NCI-H1105 (cell line): ENCODE measurements around the gene BICDL1.
"Not testable (repeated sequence)": the region's sequence is repeated elsewhere in the genome, so short reads cannot be mapped to it uniquely, and the experiment has no call there.

ENCODE experiments used
- DNase-seq: peaks from one replicate; lab custom pipeline; 2025; lab: John Stamatoyannopoulos, UW

The BICDL1 gene

DNA sequence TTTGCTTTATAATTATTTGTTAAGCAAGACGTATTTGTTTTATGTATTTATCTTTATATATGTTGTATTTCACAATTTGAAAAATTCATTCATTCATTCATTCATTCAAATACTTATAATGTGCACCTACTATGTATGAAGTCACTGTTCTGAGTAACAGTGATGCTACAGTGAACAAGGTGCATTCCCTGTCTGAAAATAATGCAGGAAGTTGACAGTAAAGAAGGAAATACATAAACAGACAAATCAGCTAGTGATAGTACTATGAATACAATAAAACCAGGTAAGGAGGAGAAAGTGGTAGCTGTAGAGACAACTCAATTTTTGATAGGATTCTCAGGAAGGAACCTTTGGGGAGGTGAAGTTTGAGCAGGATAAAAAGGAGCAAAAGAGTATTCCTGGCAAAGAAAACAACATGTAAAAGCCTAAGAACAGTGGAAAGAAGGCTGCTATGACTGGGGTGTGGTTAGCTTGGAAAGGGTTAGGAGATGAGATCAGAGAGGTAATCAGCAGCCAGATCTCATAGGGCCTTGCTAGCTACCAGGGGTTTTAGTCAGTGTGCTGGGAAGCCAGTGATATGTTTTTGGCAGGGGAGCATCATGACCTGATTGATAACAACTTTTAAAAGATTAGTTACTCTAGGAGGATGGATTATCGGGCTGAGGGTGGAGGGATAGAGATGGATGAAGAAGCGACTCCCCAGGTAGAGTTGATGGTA is 17.4 kb downstream of the BICDL1 start:
- no peak for DNase-seq

DNA sequence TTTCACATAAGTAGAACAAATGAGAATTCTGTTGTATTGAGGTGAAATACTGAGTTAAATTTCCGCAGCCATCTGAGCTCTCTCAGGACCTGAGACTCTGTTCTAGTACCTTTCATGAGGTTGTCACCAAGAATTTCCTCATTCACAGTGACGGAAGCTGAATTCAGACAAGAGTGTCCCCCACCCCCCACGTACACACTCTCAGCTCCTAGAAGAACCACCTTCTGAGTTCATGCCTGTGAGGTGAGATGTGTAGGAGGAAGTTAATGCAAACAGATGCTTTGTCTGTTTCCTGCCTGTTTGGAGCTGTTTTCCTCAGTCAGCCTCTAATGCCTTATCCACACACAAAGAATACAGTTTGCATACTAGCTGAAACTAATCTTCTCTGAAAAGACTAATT is 18.2 kb downstream of the BICDL1 start:
- no peak for DNase-seq

DNA sequence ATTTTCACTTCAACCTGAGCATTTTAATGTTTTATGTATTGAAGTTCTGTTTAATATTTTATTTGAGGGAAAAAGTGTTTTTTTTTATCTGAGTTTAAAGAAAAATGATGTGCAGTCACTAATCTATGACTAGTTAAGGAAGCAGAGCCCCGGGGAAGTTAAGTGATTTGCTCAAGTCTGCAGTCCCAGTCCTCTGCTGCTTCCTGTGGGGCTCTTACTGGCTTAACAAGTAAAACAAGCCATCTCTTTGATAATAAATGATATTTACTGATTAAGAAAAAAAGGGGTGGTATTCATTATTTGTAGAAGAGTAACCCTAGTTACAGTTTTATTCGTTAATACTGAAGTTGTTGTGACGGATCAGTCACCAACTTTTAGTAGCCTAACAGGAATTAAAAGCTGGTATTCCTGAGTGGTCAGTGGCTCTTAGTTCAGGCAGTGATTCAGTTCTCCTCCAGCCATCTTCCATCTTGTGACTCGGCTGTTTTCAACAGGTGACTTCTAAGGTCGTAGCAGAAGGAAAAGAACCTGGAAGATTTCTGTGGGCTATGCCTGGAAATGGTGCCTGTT is 21.7 kb downstream of the BICDL1 start:
- no peak for DNase-seq

DNA sequence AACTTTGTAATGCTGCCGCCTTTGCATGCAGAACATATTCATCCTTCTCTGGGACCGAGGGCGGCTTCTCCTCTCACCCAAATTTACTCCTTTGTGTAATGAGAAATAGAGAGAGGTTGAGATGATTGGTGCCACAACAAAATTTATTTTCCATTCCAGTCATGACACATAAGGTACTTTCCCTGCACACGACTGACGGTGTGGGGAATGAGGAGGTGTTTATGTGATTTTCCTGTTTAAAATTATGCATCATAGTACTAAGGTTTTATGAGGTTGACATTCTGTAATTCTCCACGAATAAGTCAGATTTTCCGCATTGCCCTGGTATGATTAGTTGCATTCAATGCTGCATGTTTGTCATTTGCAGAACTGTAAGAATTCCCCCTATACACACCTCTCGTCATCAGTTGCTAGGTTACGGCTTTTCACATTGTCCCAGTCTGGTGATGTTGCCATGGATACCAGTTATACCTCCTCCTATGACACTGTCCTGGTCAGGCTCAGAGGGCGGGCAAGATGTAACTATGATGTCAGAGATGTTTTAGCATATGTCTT is 23.1 kb downstream of the BICDL1 start:
- DNase-seq: no peak

DNA sequence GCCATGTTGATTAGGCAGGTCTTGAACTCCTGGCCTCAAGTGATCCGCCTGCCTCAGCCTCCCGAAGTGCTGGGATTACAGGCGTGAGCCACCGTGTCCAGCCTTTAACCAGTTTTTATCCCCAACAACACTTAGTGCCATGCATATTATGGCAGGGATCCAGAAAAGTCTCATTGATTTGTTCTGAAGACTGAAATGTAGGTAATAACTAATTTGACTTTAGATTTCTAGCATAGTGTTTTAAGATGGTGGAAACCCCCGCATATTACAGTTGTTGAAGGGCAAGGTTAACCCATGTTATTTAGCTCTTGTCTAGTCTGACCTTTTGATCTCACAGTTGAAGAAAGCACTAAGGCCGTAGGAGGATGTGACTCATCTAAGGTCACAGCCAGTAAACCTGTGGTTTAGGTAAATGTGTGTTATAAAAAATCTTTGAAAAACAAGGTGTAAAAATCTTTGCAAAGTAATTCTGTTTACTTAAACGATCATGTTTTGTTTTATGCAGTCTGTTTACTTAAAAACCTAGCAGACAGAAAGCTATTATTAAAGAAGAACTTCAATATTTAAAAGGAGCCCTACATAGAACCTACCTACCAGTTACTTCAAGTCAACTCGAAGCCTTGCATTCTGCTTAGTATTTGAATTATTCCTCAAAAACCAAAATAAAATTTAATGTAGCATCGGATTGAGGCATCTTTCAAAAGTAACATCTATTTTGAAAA is 24.8 kb downstream of the BICDL1 start:
- no peak for DNase-seq

DNA sequence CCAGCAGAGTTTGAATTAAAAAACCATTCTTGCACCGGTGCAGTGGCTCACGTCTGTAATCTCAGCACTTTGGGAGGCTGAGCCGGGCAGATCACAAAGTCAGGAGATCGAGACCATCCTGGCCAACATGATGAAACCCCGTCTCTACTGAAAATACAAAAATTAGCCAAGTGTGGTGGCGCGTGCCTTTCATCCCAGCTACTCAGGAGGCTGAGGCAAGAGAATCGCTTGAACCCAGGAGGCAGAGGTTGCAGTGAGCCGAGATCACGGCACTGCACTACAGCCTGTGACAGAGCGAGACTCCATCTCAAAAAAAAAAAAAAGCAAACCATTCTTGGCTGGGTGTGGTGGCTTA is 25.3 kb downstream of the BICDL1 start:
- not testable (repeated sequence) for DNase-seq

DNA sequence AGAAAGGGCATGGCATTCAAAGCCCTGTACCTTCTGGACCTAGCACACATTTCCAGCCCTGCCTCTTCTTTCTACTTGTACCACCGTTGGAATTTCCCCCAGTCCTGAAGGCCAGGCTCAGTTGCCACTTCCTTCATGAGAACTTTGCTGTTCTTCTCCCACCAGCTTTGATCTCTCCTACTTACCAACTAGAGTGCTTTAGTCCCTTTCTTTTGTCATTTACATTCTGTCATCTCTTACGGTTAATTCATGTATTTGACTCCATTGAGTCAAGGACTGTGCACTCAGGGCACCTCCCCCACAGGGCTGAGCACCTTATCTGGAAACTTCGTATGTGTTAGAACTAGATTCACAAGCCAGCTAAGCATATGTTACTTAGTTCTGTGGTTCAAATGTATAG is 26.3 kb downstream of the BICDL1 start:
- no peak for DNase-seq

DNA sequence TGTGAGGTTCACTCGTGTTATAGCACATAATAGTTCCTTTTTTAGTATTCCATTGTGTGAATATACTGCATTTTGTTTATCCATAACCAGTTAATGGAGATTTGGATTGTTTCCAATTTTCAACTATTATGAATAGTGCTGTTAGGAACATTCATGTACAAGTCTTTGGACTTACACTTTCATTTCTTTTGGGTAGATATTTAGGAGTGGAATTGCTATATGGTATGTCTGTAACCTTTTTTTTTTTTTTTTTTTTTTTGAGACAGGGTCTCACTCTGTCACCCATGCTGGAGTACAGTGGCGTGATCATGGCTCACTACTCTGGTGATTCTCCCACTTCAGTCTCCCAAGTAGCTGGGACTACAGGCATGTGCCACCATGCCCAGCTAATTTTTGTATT is 27.2 kb downstream of the BICDL1 start:
- DNase-seq: not testable (repeated sequence)

DNA sequence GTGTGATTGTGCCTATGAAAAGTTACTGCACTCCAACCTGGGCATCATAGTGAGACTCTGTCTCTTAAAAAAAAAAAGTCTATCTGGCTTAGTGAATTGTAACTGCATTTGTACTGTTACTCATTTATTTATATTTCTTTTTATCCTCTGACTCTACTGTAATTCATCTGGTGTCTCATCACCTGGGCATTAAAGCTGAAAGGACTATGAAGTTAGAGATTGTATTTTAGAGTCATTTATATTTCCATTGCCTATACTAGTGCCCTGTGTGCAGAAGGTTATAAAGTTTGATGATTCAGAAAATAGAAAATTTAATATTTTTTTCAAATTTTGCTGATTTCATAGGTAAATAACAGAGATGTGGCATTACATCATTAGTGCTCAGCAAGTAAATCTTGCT is 30.2 kb downstream of the BICDL1 start:
- DNase-seq: no peak

DNA sequence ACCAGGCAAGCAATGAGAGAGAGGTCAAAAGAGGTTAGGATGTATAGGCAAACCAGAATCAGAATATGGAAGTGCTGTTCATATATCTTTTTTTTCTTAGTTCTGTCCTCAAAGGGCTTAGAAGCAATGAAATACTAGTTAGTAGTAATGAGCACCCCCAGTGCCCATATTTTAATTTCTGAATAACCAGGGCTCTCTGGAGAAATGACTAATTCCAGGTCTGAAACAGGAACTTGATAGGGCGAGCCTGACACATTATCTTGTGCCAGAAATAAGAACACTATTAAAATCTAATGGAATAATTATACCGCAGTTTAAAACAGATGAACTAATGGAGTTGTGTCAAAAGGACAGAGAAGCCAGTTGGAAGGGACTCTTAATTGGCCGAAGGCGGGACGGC is 30.9 kb downstream of the BICDL1 start:
- DNase-seq: no peak

DNA sequence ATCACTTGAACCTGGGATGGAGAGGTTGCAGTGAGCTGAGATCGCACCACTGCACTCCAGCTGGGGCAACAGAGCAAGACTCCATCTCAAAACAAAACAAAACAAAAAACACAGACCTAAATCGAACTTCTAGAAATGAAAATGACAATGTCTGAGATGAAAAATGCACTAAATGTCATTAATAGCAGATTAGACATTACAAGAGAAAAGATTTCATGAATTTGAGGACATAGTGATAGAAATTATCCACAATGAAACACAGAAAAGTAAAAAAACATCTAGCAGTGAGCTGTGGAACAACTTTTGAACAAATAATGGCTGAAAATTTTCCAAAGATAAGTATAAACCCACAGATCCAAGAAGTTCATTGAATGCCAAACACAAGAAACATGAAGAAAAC is 35.2 kb downstream of the BICDL1 start:
- DNase-seq: no peak

DNA sequence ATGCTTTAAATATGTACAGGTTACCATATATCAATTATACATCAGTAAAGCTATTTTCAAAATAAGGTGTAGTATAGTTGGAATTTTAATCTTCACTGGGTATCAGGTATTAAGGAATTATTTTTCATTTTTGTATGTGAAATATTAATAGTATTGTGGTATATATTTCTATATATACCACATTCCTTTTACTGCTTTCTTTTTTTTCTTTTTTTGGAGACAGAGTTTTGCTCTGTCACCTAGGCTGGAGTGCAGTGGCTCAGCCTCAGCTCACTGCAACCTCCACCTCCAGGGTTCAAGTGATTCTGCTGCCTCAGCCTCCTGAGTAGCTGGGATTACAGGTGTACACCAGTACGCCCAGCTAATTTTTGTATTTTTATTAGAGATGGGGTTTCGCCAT is 36.6 kb downstream of the BICDL1 start:
- no peak for DNase-seq

DNA sequence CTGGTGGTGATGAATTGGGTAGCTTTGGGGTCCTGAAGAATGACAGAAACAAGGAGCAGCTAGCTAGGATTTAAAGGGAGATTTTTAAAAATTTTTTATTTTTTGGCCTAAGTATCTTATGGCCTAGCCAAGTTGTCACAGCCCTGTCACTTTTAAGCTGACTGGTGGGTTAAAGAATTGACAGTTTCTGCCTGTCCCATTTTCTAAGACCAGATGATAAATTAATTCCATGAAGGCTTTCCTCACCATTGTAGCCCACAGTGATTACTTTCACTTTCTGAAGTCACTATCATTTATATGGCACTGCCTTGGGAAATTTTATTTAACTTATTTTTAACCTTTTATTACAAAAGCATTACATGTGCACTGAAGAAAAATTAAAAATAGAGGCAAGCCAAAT is 43.2 kb downstream of the BICDL1 start:
- no peak for DNase-seq

DNA sequence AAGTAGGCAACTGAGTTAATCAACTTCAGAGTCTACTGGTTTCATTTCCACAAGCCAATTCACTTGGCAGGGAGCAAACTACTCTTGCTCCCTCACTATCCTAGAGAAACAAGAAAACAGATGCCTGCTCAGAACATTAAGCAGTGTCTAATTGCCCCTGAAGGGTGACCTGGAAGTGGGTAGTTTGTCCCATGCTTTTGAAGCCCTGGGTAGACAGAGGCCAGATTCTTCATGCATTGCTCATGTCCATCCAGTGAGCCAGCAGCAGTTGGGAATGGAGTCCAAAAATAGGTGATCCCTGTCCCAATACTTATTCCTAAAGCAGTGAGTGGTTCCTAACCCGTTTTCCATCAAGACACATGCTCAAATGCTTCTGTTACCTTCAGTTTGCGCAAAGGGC is 48.8 kb downstream of the BICDL1 start:
- DNase-seq: no peak

DNA sequence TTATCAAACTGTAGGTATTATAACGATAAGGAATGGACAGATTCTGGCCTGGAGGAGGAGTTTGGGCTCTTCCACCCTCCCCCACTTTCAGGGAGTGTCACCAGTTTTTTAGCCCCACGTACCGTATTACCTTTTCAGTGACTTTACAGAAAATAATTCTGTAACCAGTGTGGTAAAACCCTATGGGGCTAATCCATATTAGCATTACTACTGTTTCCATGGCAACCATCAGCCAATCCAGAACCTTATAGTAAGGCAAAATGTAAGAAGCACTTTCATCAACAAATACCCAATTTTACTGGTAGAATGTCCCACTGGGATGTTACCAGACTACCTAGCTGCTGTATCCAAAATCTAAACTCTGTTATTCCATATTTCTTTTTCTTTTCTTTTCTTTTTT is 50.7 kb downstream of the BICDL1 start:
- no peak for DNase-seq

DNA sequence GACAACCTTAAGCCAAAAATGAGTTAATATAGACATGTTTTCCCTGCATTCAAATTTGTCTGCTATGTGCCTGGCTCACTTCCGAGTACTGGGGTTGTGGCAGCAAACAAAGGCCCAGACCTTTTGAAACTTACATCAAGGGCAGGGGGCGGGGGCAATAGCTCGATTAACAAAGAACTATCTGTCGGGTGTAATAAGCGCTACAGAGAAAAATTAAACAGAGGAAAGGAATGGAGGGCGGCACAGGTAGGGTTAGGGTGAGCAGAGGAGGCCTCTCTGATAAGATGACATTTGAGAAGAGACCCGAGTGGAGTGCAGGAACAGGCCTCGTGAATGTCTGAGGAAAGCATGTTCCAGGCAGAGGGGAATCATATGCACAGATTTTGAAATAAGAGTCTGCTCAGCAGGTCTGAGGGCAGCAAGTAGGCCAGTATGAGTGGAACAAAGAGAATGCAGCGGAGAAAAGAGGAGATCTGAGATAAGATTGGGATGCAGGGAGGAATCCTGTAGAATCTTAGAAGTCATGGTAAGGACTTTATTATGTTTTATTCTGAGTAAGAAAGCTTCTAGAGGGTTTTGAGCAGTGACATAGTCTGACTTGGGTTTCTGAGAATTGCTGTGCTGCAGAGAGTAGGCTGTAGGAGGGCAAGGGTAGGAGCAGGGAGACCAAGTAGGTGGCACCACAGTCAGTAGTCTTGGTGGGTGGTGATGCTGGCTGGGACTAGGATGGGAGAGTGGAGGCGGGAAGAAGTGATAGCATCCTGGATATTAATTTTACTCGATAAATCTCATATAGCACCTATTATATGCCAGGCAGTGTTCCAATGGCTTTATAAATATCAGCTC is 52.6 kb downstream of the BICDL1 start:
- no peak for DNase-seq

DNA sequence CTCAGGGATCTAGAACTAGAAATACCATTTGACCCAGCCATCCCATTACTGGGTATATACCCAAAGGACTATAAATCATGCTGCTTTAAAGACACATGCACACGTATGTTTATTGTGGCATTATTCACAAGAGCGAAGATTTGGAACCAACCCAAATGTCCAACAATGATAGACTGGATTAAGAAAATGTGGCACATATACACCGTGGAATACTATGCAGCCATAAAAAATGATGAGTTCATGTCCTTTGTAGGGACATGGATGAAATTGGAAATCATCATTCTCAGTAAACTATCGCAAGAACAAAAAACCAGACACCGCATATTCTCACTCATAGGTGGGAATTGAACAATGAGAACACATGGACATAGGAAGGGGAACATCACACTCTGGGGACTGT is 56.3 kb downstream of the BICDL1 start:
- DNase-seq: not testable (repeated sequence)

DNA sequence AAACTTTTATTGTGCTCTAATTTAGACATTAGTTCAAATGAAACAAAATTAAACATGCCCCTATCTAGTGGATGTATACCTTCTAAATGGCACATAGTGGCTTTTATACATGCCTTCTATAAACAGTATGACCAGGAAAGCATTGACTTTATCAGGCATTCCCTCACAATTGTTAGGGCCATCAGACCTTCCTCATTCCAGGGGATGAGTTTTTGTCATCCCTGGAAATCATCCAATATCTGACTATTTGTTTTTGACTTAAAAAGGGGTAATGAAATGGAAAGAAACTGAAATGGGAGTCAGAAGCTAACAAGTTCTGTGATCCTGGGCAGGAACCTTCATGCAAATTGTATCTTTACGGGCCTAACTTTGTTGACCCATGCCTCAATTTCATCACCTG is 58.0 kb downstream of the BICDL1 start:
- no peak for DNase-seq

DNA sequence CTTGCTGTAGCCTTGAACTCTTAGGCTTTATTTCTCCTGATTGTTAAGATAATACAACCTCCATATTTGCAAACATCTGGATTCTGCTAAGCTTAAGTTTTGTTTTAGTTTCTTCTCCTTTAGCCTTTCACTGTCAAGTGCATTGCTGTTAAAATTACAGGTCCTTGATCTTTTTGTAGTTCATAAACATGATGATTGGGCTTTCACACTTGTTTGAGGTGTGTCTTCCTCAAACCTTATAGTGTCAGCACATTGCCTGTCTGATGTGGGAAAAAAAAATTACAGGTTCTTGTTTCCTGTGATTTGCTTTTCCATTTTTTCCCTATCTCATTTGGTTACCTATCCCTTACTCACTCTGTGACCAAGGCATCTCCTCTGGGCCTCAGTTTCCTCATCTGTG is 59.2 kb downstream of the BICDL1 start:
- DNase-seq: no peak

DNA sequence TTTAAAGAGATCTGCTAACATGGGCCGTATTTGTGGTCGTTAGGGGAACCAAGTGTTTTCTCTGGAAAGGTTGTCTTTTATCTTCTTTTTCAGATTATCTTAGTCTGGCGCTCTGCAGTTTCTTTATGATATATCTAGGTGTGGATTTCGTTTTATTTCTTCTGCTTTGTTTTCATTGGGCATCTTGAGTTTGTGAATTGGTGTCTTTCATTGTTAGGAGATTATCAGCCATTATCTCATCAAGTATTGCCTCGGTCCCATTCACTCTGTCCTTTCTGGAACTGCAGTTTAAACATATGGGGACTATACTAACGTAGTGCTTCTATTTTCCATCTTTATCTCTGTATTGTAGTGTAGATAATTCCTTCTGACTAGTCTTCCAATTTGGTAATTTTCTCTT is 60.4 kb downstream of the BICDL1 start:
- DNase-seq: no peak

DNA sequence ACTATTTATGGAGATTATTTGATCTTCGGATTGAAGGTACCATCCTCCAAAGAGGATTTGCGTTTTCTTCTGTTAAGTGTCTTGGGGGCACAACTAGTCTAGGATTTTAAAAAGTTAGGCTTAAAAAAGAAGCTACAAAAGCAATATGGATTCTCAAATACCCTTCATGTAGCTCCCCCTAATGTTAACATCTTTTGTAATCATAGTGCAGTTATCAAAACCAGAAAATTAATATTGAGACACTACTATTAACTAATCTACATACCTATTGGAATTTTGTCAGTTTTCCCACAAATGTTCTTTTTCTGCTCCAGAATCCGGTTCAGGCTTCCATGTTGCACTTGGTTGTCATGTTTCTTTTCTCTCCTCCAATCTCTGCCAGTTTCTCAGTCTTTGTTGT is 62.5 kb downstream of the BICDL1 start:
- DNase-seq: no peak

DNA sequence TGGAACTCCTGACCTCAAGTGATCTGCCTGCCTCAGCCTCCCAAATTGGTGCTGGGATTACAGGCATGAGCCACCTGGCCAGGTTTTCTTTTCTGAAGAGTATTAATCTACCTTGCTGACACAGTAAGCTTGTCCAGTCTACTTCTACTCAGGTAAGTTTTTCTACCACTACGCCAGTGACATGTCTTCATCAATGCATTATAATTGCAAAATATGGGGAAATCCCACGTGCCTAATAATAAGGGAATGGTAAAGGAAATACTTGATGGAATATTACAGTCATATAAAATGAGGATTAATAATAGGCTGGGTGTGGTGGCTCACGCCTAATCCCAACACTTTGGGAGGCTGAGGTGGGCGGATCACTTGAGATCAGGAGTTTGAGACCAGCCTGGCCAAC is 65.3 kb downstream of the BICDL1 start:
- DNase-seq: no peak
